ENCODE measurements around the gene CCDC61.

Gene CCDC61

GRCh38 chr19:46056536-46056935 is 61.3 kb downstream of the CCDC61 start:
- DNase-seq (ENCODE audit: insufficient read length, low spot score) (no peak), FAIRE-seq (no peak)
- TF ChIP-seq POU2F2 (IDR thresholded peaks at IDR 0.05; ENCODE audit: low read depth, low read length) (no peak), TAF1 (IDR thresholded peaks at IDR 0.05; ENCODE audit: low read depth, low read length) (no peak)

GRCh38 chr19:46058778-46059177 is 63.5 kb downstream of the CCDC61 start:
- no peak for DNase-seq (ENCODE audit: insufficient read length, low spot score)
- FAIRE-seq = no peak
- no peak for TF ChIP-seq POLR2AphosphoS5 (IDR thresholded peaks at IDR 0.05; ENCODE audit: low read depth, low read length)
- no peak for TF ChIP-seq POU2F2 (IDR thresholded peaks at IDR 0.05; ENCODE audit: low read depth, low read length)
- TF ChIP-seq TAF1 (IDR thresholded peaks at IDR 0.05; ENCODE audit: low read depth, low read length) = no peak
- TF ChIP-seq SPI1 (IDR thresholded peaks at IDR 0.05; ENCODE audit: low read depth, low read length) = no peak
- no peak for TF ChIP-seq POLR2A (IDR thresholded peaks at IDR 0.05; ENCODE audit: low read depth, low read length)
- TF ChIP-seq PAX5 (IDR thresholded peaks at IDR 0.05; ENCODE audit: insufficient read depth, low read length, severe bottlenecking) = no peak

GRCh38 chr19:46060012-46060411 is 64.7 kb downstream of the CCDC61 start:
- DNase-seq (ENCODE audit: insufficient read length, low spot score) (no peak), FAIRE-seq (no peak)
- TF ChIP-seq SPI1 (IDR thresholded peaks at IDR 0.05; ENCODE audit: low read depth, low read length) (no peak), POLR2A (IDR thresholded peaks at IDR 0.05; ENCODE audit: low read depth, low read length) (no peak), POLR2AphosphoS5 (IDR thresholded peaks at IDR 0.05; ENCODE audit: low read depth, low read length) (no peak), POU2F2 (IDR thresholded peaks at IDR 0.05; ENCODE audit: low read depth, low read length) (no peak), TAF1 (IDR thresholded peaks at IDR 0.05; ENCODE audit: low read depth, low read length) (no peak), PAX5 (IDR thresholded peaks at IDR 0.05; ENCODE audit: insufficient read depth, low read length, severe bottlenecking) (no peak)

GRCh38 chr19:46063201-46063600 is 67.9 kb downstream of the CCDC61 start:
- DNase-seq (ENCODE audit: insufficient read length, low spot score) (no peak), FAIRE-seq (no peak)
- TF ChIP-seq TAF1 (IDR thresholded peaks at IDR 0.05; ENCODE audit: low read depth, low read length) (no peak), POLR2AphosphoS5 (IDR thresholded peaks at IDR 0.05; ENCODE audit: low read depth, low read length) (no peak)

- TF ChIP-seq POU2F2 (IDR thresholded peaks at IDR 0.05; ENCODE audit: low read depth, low read length) (no peak), SPI1 (IDR thresholded peaks at IDR 0.05; ENCODE audit: low read depth, low read length) (no peak), TAF1 (IDR thresholded peaks at IDR 0.05; ENCODE audit: low read depth, low read length) (no peak), POLR2AphosphoS5 (IDR thresholded peaks at IDR 0.05; ENCODE audit: low read depth, low read length) (no peak), PAX5 (IDR thresholded peaks at IDR 0.05; ENCODE audit: insufficient read depth, low read length, severe bottlenecking) (no peak), POLR2A (IDR thresholded peaks at IDR 0.05; ENCODE audit: low read depth, low read length) (no peak)
- FAIRE-seq (no peak), DNase-seq (ENCODE audit: insufficient read length, low spot score) (no peak)
These were observed 70.3 kb downstream of the CCDC61 start for GRCh38 chr19:46065486-46066071.

- no peak for DNase-seq (ENCODE audit: insufficient read length, low spot score)
These were observed 71.2 kb downstream of the CCDC61 start for GRCh38 chr19:46066471-46066870.

GRCh38 chr19:46067691-46068090 is 72.4 kb downstream of the CCDC61 start:
- FAIRE-seq (no peak), DNase-seq (ENCODE audit: insufficient read length, low spot score) (no peak)
- TF ChIP-seq SPI1 (IDR thresholded peaks at IDR 0.05; ENCODE audit: low read depth, low read length) = no peak
- no peak for TF ChIP-seq PAX5 (IDR thresholded peaks at IDR 0.05; ENCODE audit: insufficient read depth, low read length, severe bottlenecking)
- TF ChIP-seq TAF1 (IDR thresholded peaks at IDR 0.05; ENCODE audit: low read depth, low read length) = no peak
- no peak for TF ChIP-seq POU2F2 (IDR thresholded peaks at IDR 0.05; ENCODE audit: low read depth, low read length)
- no peak for TF ChIP-seq POLR2AphosphoS5 (IDR thresholded peaks at IDR 0.05; ENCODE audit: low read depth, low read length)
- no peak for TF ChIP-seq POLR2A (IDR thresholded peaks at IDR 0.05; ENCODE audit: low read depth, low read length)

More at GRCh38 chr19:46066471-46066870, 71.2 kb downstream of the CCDC61 start:
- no peak for TF ChIP-seq PAX5 (IDR thresholded peaks at IDR 0.05; ENCODE audit: insufficient read depth, low read length, severe bottlenecking)
- TF ChIP-seq POU2F2 (IDR thresholded peaks at IDR 0.05; ENCODE audit: low read depth, low read length) = no peak
- TF ChIP-seq TAF1 (IDR thresholded peaks at IDR 0.05; ENCODE audit: low read depth, low read length) = no peak
- TF ChIP-seq SPI1 (IDR thresholded peaks at IDR 0.05; ENCODE audit: low read depth, low read length) = no peak
- TF ChIP-seq POLR2AphosphoS5 (IDR thresholded peaks at IDR 0.05; ENCODE audit: low read depth, low read length) = no peak
- TF ChIP-seq POLR2A (IDR thresholded peaks at IDR 0.05; ENCODE audit: low read depth, low read length) = no peak
- FAIRE-seq = no peak

All from GM12891 (cell line).